Fibroblast of peridontal ligament (primary cell): ENCODE results near the gene ARID1B.

Experiments used
- DNase-seq: peaks from one replicate; pipeline ENCODE4 v3.0.0-alpha.2; 2010; ENCODE audit errors: extremely low read depth

The ARID1B gene

GRCh38 chr6:156825475-156825874 is 48.3 kb downstream of the ARID1B start:
- DNase-seq, result no peak

DNA sequence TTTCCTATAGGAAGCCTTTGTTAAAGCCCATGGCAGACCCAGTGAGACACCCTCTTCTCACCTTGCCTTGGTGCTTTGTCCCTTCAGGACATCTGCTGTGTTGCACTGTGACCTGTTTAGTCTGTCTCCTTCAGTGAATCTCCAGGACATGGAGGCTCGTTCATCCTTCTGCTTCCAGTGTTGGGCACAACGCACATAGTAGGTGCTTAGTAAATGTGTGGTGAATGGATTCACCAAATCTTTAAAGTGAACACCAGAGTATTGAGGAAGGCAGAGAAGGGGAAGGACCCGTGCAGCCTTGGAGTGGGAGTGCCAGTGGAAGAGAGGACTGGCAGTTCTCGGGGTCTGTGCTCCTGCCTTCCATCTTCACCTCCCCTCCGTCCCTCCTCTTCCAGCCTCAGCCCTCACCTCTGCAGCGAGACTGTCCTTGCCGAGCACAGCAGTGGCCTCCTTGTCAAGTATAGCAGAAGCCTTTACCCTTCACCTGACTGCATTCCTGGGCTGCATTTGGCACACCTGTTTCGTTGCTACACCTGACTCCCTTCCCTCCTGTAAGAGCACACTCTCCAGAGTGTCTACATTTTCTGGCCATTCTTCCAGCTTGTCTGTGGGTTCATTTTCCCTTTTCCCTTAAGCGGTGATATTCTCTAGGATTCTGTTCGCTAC is 49.2 kb downstream of the ARID1B start:
- no peak for DNase-seq

DNA sequence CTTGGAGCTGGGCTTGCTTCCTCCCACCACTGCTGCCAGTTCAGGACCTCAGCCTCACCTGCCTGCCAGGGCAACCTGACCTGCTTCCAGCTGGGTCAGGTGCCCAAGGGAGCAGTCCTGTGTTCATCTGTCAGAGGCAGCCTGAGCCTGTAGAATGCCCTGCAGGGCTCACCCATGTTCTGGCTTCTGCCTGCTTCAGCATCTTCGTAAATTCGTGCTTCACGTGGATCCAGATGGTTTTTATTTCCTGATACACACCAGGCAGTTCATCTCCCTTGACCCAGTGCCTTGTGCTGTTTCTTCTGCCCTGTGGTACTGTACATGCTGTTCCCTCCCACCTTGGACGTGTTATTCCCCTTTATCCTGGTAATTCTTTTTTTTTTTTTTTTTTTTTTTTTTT is 50.2 kb downstream of the ARID1B start:
- DNase-seq, result no peak

DNA sequence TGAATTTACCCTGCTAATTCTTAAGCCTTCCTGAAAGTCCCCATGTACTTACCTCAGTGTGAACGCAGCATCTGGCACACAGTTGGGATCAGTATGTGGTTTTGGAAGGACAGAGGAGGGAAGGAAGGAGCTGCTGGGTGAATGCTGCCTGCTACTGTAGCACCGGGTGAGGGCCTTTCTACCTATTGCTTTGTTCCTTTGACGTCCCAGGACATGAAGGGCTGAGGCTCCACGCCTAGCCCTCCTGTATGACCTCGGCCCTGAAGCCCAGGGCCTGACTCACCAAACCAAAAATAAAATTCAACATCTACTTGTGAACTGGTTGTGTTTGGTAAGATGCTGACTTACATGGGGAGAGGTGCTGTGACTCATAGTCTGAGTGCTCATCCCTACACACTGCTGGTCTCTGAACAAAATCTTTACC is 51.1 kb downstream of the ARID1B start:
- peak; percentile 78 for DNase-seq

GRCh38 chr6:156830126-156830525 is 52.9 kb downstream of the ARID1B start:
- no peak for DNase-seq

GRCh38 chr6:156832231-156832647 is 55.1 kb downstream of the ARID1B start:
- peak; percentile 52 for DNase-seq

DNA sequence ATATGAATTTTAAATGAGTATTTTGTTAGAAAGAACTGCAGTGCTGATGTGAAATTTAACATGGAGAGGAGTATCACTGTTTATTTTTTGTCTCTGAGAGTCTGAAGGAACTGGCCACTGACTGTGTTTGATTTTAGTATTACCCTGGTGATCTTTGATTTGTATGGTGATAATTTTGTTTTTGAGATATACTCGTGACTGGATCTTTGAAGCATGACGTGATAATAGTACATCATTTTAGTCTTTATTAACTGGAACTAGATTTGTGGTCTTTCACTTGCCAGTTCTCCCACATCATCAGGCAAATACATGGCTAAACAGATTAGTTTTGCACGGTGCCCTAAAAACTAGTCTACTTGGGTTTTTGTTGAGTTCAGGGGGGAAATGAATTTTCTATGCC is 55.5 kb downstream of the ARID1B start:
- no peak for DNase-seq

- no peak for DNase-seq
These were observed 56.6 kb downstream of the ARID1B start for GRCh38 chr6:156833755-156834154.

DNA sequence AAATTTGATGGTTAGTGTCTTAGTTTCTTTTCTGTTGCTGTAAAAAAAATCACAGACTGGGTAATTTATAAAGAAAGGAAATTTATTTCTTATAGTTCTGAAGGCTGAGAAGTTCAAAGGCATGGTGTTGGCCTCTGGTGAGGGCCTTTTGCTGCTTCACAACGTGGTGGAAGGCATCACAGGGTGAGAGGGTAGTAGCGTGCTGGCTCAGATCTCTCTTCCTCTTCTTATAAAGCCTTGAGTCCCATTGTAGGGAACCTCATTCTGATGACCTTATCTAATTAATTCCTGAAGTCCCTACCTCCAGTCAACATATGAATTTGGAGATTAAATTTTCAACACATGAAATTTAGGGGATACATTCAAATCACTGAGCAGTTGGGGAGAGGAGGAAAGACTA is 62.0 kb downstream of the ARID1B start:
- DNase-seq, result no peak

DNA sequence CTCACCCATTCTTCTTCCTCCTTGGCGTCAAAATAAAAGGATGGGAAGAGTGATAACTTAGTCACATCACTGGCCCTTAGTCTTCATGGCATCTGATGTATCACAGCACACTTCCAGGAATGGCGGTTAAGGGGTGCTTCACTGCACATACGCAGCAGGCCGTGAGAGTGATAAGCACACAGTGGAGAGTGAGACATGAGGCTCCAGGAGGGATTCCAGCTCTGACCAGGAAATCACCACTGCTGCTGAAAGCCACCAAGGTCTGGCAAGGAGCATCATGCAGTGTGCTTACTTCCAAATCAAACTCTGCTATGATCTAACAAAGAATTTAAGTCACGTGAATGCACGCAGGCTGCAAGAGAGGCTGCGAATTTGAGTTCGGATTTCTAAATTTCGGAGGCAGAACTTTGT is 62.4 kb downstream of the ARID1B start:
- peak; percentile 79 for DNase-seq

- DNase-seq, result no peak
These were observed 63.0 kb downstream of the ARID1B start for GRCh38 chr6:156840136-156840535.

DNA sequence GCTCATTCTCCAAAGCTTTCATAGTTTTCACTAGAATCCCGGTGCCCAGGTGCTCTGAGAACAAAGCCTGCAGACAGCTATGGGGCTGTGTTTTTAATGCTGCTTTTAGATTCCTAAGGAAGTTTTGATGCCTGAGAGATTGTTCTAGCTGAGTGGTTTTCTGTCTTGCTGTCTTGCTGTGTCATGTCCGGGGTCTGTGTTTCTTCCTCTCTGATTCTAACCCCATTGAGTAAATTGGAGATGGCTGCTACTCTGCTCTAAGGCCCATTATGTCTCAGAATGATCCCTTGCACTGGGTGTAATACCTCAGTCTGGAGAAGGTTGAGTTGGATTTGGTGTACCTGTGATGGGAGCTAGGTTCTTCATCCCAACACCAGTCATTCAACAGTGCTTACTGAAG is 63.4 kb downstream of the ARID1B start:
- DNase-seq, result no peak

DNA sequence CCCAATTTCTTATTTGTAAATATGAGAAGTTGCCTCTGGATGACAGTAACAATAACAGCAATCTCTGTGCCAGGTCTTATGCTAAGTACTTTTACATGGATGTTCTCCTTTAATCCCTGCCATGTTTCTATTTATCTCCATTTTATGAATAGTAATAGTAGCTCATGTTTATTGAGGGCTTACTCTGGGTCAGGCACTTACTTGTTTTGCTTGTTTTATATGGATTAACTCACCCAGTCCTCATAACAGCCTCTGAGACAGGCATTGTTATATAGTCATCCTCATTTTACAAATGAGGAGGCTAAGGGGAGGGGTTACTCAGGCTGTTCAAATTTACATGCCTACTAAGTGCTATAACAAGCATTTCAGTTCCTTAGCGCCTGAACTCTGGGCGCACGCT is 64.3 kb downstream of the ARID1B start:
- DNase-seq, result no peak

DNA sequence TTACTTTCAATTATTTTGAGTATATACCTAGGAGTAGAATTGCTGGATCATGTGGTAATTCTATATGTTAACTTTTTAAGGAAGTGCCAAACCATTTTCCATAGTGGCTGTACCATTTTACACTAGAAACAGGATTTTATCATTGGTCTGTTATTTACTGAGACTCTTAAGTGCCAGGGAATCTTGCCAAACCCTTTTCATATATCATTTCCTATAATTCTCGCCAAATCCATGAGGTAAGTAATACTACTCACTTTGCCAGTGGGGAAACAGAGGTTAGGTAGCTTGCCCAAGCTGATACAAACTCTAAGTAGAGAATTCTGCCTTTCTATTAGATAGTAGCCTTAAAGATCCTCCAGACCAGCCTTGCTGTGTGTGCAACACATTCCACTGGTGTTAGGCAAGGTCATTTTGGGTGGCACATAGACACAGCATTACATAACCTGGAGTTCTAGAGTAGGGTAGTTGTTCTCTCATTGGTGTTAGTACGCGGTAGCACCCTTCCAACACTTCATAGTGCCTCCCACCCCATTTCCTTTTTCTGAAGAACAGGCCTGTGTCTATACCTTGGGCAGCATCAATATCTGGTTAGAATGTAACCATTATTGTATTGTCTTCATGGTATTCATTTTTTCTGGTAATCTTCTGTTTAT is 65.5 kb downstream of the ARID1B start:
- DNase-seq, result no peak

GRCh38 chr6:156844089-156844488 is 66.9 kb downstream of the ARID1B start:
- peak; percentile 64 for DNase-seq

GRCh38 chr6:156845454-156846155 is 68.4 kb downstream of the ARID1B start:
- no peak for DNase-seq

DNA sequence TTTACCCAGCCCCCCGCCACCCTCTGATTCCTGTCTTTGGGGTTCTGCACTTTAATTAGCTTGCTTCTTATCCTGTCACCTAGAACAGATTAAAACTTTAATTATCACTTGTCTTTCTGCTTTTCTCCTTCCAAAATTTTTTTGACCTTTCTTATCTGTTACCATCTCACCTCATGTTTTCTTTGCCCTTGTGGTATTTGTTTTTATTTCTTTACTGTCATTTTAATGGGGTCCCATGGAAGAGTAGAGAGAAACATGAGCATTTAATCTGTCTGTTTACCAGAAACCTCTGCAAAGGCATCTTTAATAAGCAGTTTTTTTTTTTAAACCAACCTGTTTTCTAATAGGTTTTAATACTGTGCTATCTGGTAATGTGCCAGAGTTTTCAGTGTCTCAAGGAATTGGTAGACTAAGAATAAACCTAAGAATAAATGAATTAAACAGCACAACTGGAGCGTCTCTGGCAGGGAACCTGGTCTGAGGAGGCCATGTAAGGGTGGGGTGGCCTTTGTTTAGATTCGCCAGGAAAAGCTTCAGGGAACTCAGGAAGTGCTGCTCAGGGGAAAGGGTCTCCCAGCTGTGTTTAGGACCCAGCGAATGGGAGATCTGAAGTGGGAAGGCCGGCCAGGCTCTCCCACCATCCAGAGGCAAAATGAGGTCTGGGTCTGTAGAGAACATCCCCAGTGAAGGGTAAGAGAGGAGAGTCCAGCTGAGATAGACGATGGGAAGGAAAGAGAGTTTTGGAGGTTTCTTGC is 69.8 kb downstream of the ARID1B start:
- DNase-seq, result no peak

- no peak for DNase-seq
These were observed 70.9 kb downstream of the ARID1B start for GRCh38 chr6:156848123-156848522.

DNA sequence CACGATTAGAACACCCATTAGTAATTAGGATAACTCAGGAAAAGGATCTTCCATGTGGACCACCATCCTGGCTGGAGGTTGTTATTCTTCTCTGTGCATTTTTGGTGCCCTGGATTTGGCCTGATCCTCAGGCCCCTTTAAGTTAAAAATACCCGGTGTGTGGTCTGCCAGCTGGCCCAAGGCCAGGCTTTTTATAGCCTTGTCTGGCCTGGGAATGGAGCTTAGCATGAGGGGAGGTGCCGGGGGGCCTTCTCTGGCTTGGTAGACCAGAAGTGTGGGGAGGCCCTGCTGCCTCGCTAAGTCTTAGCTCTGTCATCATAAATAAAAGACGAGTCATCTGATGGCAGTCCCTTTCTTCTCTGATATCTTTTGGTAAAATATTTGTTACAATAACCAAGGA is 71.4 kb downstream of the ARID1B start:
- no peak for DNase-seq

GRCh38 chr6:156849806-156850205 is 72.6 kb downstream of the ARID1B start:
- DNase-seq, result no peak

- no peak for DNase-seq
These were observed 73.2 kb downstream of the ARID1B start for GRCh38 chr6:156850353-156850752.

DNA sequence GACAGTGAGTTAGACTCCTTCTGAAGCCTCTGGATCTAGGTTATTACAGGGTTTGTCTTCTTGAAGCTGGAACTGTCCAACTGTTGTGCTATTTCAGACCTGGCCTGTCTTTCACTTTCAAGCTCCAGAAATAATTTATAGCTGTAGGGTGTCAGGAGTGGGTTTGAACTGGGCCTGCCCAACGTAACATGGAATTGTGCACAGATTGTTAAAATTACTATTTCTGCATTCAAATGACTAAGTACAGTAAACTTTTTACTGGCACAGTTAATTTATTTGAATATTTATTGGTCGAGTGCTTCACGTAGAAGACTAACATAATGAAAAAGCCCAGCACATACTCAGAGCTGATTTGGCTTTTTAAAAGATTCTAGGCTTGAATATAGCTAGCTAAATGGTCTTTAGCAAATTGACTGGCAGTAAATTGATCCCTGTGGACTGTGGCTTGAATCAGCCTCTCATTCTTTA is 74.3 kb downstream of the ARID1B start:
- DNase-seq, result no peak
